Stimulated activated CD4-positive, alpha-beta T cell treated with anti-CD3 and anti-CD28 coated beads, TNF-alpha, amount 100 ng/mL, for 24 hours (primary cell): ENCODE data around the gene RGS16.

Source experiments
- DNase-seq, 3 experiments: peaks; one replicate each; pipeline ENCODE4 v3.0.0-alpha.2; 2020; ENCODE audit warnings: low read depth in 3 of 3

RGS16 gene

DNA sequence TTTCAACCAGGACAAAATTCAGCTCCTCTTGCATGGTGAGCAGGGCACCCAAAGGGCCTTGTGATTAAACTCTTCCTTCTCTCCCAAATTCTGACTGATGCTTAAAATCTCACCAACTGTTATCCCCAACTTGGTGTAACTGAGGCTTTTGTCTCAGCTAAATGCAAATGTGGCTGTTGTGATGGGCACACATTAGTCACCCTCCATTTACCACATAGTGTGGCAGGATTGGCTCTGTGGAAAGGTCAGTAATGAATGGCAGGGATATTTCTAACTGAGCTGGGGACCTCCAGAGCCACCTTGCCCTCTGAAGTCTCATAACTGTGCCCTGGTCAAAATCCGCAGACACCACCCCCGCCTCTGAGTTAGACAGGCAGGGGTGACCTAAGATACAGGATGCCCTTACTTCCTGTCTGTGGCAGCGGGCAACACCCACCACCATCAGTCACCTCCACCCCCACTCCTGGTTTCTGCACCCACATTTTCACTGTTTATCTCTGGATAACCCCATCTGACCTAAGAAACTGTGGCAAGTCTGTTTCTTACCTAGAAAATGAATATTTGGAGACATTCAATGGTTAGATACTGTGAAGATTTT lies 25.4 kb upstream of the RGS16 start:
- peak in 2 of 3 experiments; percentile 45 to 63 for DNase-seq

- DNase-seq: no peak
Observed at GRCh38 chr1:182629080-182629479, 24.9 kb upstream of the RGS16 start.

DNA sequence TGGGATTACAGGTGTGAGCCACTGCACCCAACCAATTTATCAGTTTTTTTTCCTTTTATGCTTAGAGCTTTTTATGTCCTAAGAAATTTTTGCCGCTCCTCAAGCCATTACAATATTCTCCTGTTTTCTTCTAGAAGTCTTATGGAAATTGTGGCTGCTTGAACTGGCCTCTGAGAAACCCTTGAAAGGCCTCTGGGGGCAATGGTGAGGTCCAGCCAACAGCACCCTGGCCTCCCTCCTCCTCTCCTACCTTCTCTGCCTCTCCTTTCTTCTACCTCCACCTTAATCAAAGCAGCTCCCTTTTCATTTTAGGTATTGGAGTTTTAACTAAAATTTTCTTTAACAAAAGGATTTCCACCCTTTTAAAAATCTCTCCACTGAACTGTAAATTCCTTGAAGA lies 24.5 kb upstream of the RGS16 start:
- DNase-seq: no peak

DNA sequence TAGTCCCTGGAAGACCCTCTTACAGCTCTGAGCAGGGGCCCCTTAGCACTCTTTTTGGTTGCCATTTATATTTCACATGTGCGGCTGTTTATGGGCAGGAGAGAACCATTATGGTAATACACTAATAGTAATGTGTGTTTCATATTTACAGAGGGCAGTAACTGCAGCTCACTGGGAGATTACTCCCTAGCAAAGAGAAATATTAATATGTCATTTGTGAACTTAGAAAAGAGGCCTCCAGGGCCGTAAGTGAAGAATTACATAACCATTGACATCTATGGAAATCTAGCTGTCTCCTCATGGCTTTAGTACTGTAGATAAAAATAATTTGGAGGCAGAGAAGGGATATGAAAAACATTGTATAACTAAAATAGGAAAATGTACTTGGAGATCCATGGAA lies 23.4 kb upstream of the RGS16 start:
- DNase-seq: no peak

DNA sequence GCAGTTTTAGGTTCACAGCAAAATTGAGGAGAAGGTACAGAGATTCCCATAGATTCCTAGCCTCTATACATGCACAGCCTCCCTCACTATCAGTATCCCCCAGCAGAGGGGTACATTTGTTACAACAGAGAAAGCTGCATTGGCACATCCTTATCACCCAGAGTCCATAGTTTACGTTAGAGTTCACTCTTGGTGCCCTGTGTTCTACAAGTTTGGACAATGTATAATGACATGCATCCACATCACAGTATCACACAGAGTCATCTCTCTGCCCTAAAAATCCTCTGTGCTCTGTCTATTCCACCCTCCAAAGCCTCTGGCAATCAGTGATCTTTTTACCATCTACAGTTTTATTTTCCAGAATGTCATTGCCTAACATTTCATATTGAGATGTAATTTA lies 22.3 kb upstream of the RGS16 start:
- DNase-seq: no peak

- no peak for DNase-seq
Observed at GRCh38 chr1:182625719-182626504, 21.7 kb upstream of the RGS16 start.

GRCh38 chr1:182625024-182625423 lies 20.8 kb upstream of the RGS16 start:
- DNase-seq: no peak

- DNase-seq: no peak
Observed at GRCh38 chr1:182624577-182624976, 20.4 kb upstream of the RGS16 start.

DNA sequence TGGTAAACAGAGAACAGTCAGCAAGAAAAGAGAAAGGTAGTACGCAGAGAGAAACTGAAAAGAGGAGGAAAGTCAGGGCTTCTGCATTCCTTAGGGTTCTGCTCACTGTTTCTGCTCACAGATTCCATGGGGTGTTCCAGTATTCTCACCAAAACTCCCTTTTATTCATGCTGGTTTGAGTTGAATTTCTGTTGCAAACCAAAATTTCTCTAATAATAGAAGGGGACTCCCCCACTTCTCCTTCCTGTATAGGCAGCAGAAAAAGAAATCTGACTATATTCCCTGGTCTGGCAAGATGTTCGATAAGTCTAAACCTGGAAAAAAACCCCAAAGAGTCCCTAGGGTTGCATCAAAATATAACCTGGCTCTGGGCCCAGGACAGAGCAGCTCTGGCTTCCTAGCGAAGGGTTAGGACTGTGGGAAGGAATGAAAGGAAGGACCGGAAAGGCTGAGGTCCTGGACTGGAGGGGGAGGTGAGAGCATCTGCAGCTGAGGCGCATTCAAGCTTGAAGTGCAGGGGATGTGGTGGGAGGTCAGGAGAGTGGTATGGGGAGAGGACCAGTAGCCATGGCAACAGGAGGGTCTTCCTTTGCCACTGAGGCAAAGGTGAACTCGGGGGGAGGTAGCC lies 18.8 kb upstream of the RGS16 start:
- DNase-seq: no peak

DNA sequence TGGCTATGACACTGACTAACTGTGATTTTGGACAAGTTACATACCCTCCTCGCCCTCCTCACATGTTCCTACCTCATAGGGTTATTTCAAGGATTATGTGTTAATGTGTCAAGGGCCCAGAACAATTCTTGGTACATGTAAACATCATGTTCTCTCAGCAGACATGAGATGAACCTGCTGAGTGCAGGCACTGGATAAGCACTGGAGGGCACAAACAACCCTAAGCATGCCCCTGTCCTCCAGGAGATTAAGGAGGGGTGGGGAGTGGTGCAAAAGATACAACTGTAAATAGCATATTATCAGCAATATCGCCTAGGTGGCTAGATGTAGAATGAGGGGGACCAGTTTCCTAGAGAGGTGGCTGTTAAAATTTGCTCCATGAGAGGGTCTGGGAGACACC lies 17.7 kb upstream of the RGS16 start:
- DNase-seq: no peak

DNA sequence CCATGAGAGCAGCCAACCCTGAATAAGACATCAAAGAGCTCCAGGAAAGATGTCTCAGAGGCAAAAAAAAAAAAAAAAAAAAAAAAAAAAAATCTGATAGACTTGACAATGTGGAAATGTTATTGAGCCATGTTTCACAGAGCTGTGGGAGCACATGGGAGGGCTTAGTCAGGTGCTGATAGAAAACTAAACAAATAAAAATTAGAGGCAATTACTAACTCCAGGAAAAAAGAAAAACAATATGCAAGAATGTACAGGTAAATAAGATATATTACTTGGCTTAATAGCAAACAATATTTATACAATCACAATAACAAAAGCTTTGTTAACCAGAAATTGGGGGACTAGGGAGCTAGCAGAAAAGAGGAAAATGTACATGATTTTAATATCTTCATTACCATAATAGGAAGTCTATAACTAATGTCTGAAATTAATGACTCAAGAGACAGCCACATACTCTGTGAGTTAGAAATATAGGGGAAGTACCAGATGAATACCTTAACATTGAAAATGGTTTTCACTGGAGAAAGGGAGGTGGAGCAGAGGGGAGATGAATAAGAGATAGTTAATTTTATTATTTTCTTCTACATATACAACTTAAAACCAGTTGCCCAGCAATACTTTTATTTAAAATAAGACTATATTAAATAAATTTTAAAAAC lies 16.9 kb upstream of the RGS16 start:
- DNase-seq: no peak

- DNase-seq: no peak
Observed at GRCh38 chr1:182617734-182618351, 13.7 kb upstream of the RGS16 start.

GRCh38 chr1:182617014-182617429 lies 12.8 kb upstream of the RGS16 start:
- DNase-seq: no peak

GRCh38 chr1:182616130-182617013 lies 12.2 kb upstream of the RGS16 start:
- peak in 2 of 3 experiments; percentile 58 to 82 for DNase-seq

GRCh38 chr1:182615468-182616129 lies 11.4 kb upstream of the RGS16 start:
- peak in 1 of 3 experiments; percentile 56 for DNase-seq

DNA sequence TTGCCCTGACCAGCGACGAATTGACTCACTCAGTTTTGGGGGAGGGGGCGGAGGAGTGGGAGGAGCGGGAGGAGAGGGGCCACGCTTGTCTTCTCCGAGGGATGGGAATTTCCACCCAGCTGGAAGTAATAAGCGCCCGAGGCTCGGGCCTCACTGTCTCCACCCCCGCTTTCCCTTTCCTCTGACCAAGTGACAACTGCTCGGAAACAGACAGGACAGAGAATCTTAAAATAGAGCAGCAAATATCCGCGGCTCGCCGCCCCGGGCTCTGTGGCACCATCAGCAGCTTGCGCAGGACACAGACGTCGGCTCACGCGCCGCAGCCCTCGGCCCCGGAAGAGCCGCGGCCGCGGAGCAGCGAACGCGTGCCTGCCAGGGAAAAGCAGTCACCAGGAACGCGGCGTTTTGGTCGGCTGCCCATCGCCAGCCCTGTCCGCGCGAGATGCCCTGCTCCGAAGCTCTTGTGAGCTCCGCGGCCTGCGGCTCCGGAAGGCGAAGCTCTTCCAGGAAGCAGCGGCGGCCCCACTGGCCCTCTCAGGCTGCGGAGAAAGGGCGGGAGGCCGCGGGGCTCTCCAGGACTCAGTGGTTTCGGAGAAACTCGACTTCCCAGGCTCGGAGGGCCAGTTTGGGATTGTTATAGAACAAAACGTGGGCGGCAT lies 10.7 kb upstream of the RGS16 start:
- DNase-seq: peak in 1 of 3 experiments; percentile 57

DNA sequence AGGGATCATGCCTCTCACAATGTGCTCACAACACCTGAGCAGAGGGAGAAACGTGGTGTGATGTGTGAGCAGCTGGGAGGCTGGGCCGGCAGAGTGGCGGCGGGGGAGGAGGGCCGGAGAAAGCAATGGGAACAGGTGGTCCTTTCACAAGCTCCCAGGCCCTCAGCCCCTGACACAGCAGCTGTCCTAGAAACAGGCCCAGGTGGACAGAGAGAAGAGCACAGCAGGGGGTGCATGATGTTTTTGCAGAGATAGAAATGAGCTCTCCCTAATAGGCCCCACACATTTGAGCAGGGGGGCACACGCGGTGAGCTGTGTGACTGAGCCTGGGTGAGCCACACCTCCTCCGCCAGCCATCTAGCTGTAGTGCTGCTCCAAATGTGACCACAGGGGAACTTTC lies 7.6 kb upstream of the RGS16 start:
- no peak for DNase-seq

DNA sequence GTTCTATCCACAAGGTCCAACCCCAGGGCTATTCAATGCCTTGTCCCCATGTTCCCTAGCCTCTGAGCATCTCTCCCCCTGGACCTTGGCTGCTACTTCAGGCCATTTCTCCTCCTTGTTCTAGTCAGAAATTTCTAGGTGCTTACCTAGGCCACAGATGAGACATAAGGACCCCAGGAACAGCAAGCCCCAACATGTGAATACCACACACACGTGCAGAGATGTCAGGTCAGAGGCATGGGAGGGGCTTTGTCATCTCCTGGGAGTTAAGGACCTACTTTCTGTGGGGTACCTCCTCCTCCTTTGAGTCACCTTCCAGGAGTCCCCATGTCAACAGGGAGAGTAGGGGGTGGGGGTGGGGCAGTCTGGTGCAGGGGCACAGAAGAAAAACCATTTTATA lies 7.1 kb upstream of the RGS16 start:
- DNase-seq: no peak

- DNase-seq: no peak
Observed at GRCh38 chr1:182610606-182611194, 6.5 kb upstream of the RGS16 start.
